Stimulated activated memory B cell treated with anti-CD40 and anti-IgM and Interleukin-4, amounts not matched to agents 10 μg/mL and 1 μg/mL and 100 μg/mL, for 72 hours (primary cell): Measurements from ENCODE around the gene SEMA5A.
"Not testable (repeated sequence)": the region's sequence is repeated elsewhere in the genome, so short reads cannot be mapped to it uniquely, and the experiment has no call there.

Experiments used
- ATAC-seq: fragments of 150-1000 bp; cut with Tn5 transposase; 2 replicates; pipeline ENCODE4 v1.10.0; 2021
- H3K27ac Mint-ChIP-seq: one replicate; pipeline ENCODE4 v1.8.0; 2022; ENCODE audit warnings: mild to moderate bottlenecking, mixed read lengths
- H3K27me3 Mint-ChIP-seq: one replicate; pipeline ENCODE4 v1.8.0; 2022; ENCODE audit warnings: mixed read lengths
- H3K36me3 Mint-ChIP-seq: one replicate; pipeline ENCODE4 v1.8.0; 2022; ENCODE audit warnings: mixed read lengths
- H3K4me1 Mint-ChIP-seq: one replicate; pipeline ENCODE4 v1.8.0; 2022; ENCODE audit warnings: mixed read lengths
- H3K4me3 Mint-ChIP-seq: one replicate; pipeline ENCODE4 v1.8.0; 2022; ENCODE audit warnings: mild to moderate bottlenecking, moderate library complexity, mixed read lengths
- H3K9me3 Mint-ChIP-seq: one replicate; pipeline ENCODE4 v1.8.0; 2022; ENCODE audit warnings: mixed read lengths

SEMA5A gene

GRCh38 chr5:9370256-9370655, 175.6 kb downstream of the SEMA5A start:
- Mint-ChIP-seq H3K9me3 (peaks cover 4% of the 10 kb centered on the region), H3K27ac (no peak overlapping the region), H3K4me3 (no peak overlapping the region), H3K36me3 (no peaks in the 10 kb centered on the region), H3K4me1 (no peaks in the 10 kb centered on the region), H3K27me3 (no peaks in the 10 kb centered on the region)
- ATAC-seq, result no peak

- H3K27ac Mint-ChIP-seq, result no peak overlapping the region
- H3K27me3 Mint-ChIP-seq, result no peaks in the 10 kb centered on the region
- H3K36me3 Mint-ChIP-seq, result no peaks in the 10 kb centered on the region
- H3K4me1 Mint-ChIP-seq, result no peaks in the 10 kb centered on the region
- peaks cover 3% of the 10 kb centered on the region for H3K9me3 Mint-ChIP-seq
- no peak overlapping the region for H3K4me3 Mint-ChIP-seq
- ATAC-seq, result no peak
These were observed 180.4 kb downstream of the SEMA5A start for GRCh38 chr5:9365512-9365911.

GRCh38 chr5:9363449-9363848, 182.4 kb downstream of the SEMA5A start:
- Mint-ChIP-seq H3K27me3 (no peaks in the 10 kb centered on the region), H3K36me3 (no peaks in the 10 kb centered on the region), H3K4me1 (no peaks in the 10 kb centered on the region), H3K9me3 (peaks cover 3% of the 10 kb centered on the region), H3K27ac (no peak overlapping the region), H3K4me3 (no peak overlapping the region)
- no peak for ATAC-seq

- Mint-ChIP-seq H3K27ac (no peak overlapping the region), H3K4me3 (no peak overlapping the region), H3K4me1 (no peaks in the 10 kb centered on the region), H3K9me3 (peaks cover 3% of the 10 kb centered on the region), H3K27me3 (no peaks in the 10 kb centered on the region), H3K36me3 (no peaks in the 10 kb centered on the region)
- ATAC-seq, result no peak
These were observed 182.8 kb downstream of the SEMA5A start for GRCh38 chr5:9363026-9363425.

- Mint-ChIP-seq H3K9me3 (peaks cover 3% of the 10 kb centered on the region), H3K4me3 (no peak overlapping the region), H3K4me1 (no peaks in the 10 kb centered on the region), H3K27ac (no peak overlapping the region), H3K27me3 (no peaks in the 10 kb centered on the region), H3K36me3 (no peaks in the 10 kb centered on the region)
- no peak for ATAC-seq
These were observed 183.3 kb downstream of the SEMA5A start for GRCh38 chr5:9362600-9362999.

GRCh38 chr5:9361835-9362234, 184.0 kb downstream of the SEMA5A start:
- H3K27me3 Mint-ChIP-seq, result no peaks in the 10 kb centered on the region
- H3K4me1 Mint-ChIP-seq, result no peaks in the 10 kb centered on the region
- H3K36me3 Mint-ChIP-seq, result no peaks in the 10 kb centered on the region
- H3K27ac Mint-ChIP-seq, result no peak overlapping the region
- no peak overlapping the region for H3K4me3 Mint-ChIP-seq
- H3K9me3 Mint-ChIP-seq, result peaks cover 3% of the 10 kb centered on the region
- no peak for ATAC-seq

- no peak overlapping the region for H3K27ac Mint-ChIP-seq
- no peak overlapping the region for H3K4me3 Mint-ChIP-seq
- H3K27me3 Mint-ChIP-seq, result no peaks in the 10 kb centered on the region
- H3K9me3 Mint-ChIP-seq, result peaks cover 3% of the 10 kb centered on the region
- H3K4me1 Mint-ChIP-seq, result no peaks in the 10 kb centered on the region
- ATAC-seq, result no peak
- H3K36me3 Mint-ChIP-seq, result no peaks in the 10 kb centered on the region
These were observed 186.8 kb downstream of the SEMA5A start for GRCh38 chr5:9358961-9359685.

- H3K9me3 Mint-ChIP-seq, result peaks cover 6% of the 10 kb centered on the region
These were observed 189.5 kb downstream of the SEMA5A start for GRCh38 chr5:9356351-9356825.

GRCh38 chr5:9354336-9355081, 191.4 kb downstream of the SEMA5A start:
- Mint-ChIP-seq H3K27ac (no peak overlapping the region), H3K9me3 (peaks cover 6% of the 10 kb centered on the region), H3K4me3 (no peak overlapping the region), H3K4me1 (no peaks in the 10 kb centered on the region), H3K27me3 (no peaks in the 10 kb centered on the region), H3K36me3 (no peaks in the 10 kb centered on the region)
- no peak for ATAC-seq

More at GRCh38 chr5:9356351-9356825, 189.5 kb downstream of the SEMA5A start:
- H3K4me3 Mint-ChIP-seq, result no peak overlapping the region
- no peaks in the 10 kb centered on the region for H3K27me3 Mint-ChIP-seq
- no peaks in the 10 kb centered on the region for H3K4me1 Mint-ChIP-seq
- H3K27ac Mint-ChIP-seq, result no peak overlapping the region
- no peak for ATAC-seq
- no peaks in the 10 kb centered on the region for H3K36me3 Mint-ChIP-seq

GRCh38 chr5:9353048-9353447, 192.8 kb downstream of the SEMA5A start:
- H3K4me3 Mint-ChIP-seq, H3K9me3 Mint-ChIP-seq, H3K27me3 Mint-ChIP-seq, H3K4me1 Mint-ChIP-seq, H3K36me3 Mint-ChIP-seq, ATAC-seq, H3K27ac Mint-ChIP-seq: not testable (repeated sequence)

GRCh38 chr5:9351546-9351945, 194.3 kb downstream of the SEMA5A start:
- ATAC-seq, result no peak
- Mint-ChIP-seq H3K27me3 (no peaks in the 10 kb centered on the region), H3K27ac (no peak overlapping the region), H3K36me3 (no peaks in the 10 kb centered on the region), H3K4me3 (no peak overlapping the region), H3K4me1 (no peaks in the 10 kb centered on the region), H3K9me3 (peaks cover 6% of the 10 kb centered on the region)

- peaks cover 6% of the 10 kb centered on the region for H3K9me3 Mint-ChIP-seq
- no peaks in the 10 kb centered on the region for H3K27me3 Mint-ChIP-seq
- ATAC-seq, result no peak
- H3K4me3 Mint-ChIP-seq, result no peak overlapping the region
- no peaks in the 10 kb centered on the region for H3K4me1 Mint-ChIP-seq
- no peak overlapping the region for H3K27ac Mint-ChIP-seq
- no peaks in the 10 kb centered on the region for H3K36me3 Mint-ChIP-seq
These were observed 195.5 kb downstream of the SEMA5A start for GRCh38 chr5:9350301-9350797.

GRCh38 chr5:9348401-9348996, 197.4 kb downstream of the SEMA5A start:
- ATAC-seq, result no peak
- peaks cover 6% of the 10 kb centered on the region for H3K9me3 Mint-ChIP-seq
- H3K4me3 Mint-ChIP-seq, result no peak overlapping the region
- no peak overlapping the region for H3K27ac Mint-ChIP-seq
- no peaks in the 10 kb centered on the region for H3K27me3 Mint-ChIP-seq
- no peaks in the 10 kb centered on the region for H3K4me1 Mint-ChIP-seq
- no peaks in the 10 kb centered on the region for H3K36me3 Mint-ChIP-seq

- Mint-ChIP-seq H3K27me3 (no peaks in the 10 kb centered on the region), H3K4me3 (no peak overlapping the region), H3K9me3 (peaks cover under 1% of the 10 kb centered on the region), H3K36me3 (no peaks in the 10 kb centered on the region), H3K27ac (no peak overlapping the region), H3K4me1 (no peaks in the 10 kb centered on the region)
- ATAC-seq, result no peak
These were observed 198.2 kb downstream of the SEMA5A start for GRCh38 chr5:9347541-9348295.

- H3K27me3 Mint-ChIP-seq, result no peaks in the 10 kb centered on the region
- H3K4me1 Mint-ChIP-seq, result no peaks in the 10 kb centered on the region
- H3K4me3 Mint-ChIP-seq, result no peak overlapping the region
- ATAC-seq, result no peak
- H3K27ac Mint-ChIP-seq, result no peak overlapping the region
- H3K36me3 Mint-ChIP-seq, result no peaks in the 10 kb centered on the region
- H3K9me3 Mint-ChIP-seq, result no peaks in the 10 kb centered on the region
These were observed 198.8 kb downstream of the SEMA5A start for GRCh38 chr5:9347032-9347431.
